ENCODE measurements around the gene ARL14EP.

DNA sequence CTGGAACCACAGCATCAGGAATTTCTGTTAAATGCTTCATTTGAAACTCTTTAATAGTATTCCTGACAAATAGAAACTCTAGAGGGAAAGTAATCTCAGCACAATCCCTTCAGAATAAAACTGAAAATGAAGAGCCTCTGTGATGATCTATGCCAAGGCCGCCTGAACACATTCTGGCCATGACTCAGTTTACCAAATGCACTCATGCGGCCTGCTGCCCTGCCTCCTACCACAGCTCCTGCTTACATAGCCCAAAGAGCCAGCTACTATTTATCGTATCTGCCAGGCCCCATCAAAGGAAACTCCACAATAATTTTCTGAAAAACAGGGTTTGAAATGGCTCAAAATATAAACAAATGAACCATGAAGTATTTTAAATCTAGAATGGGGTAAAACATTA, 27.0 kb downstream of the ARL14EP start:
- no peak for TF ChIP-seq POLR2A (IDR thresholded peaks at IDR 0.05)
- TF ChIP-seq, protein P1, sequence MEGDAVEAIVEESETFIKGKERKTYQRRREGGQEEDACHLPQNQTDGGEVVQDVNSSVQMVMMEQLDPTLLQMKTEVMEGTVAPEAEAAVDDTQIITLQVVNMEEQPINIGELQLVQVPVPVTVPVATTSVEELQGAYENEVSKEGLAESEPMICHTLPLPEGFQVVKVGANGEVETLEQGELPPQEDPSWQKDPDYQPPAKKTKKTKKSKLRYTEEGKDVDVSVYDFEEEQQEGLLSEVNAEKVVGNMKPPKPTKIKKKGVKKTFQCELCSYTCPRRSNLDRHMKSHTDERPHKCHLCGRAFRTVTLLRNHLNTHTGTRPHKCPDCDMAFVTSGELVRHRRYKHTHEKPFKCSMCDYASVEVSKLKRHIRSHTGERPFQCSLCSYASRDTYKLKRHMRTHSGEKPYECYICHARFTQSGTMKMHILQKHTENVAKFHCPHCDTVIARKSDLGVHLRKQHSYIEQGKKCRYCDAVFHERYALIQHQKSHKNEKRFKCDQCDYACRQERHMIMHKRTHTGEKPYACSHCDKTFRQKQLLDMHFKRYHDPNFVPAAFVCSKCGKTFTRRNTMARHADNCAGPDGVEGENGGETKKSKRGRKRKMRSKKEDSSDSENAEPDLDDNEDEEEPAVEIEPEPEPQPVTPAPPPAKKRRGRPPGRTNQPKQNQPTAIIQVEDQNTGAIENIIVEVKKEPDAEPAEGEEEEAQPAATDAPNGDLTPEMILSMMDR (IDR thresholded peaks at IDR 0.05): no peak
